GM12801 (cell line): ENCODE results near the gene DGKH.

ENCODE experiments used
- TF ChIP-seq, protein P1 (sequence below): IDR thresholded peaks from one replicate; pipeline ENCODE4 v1.5.1; 2011; ENCODE audit warnings: control low read depth; ENCODE audit not compliant: insufficient read length; ENCODE audit errors: extremely low read depth

DGKH gene

GRCh38 chr13:42260903-42261654 is 212.6 kb downstream of the DGKH start:
- TF ChIP-seq, protein P1, sequence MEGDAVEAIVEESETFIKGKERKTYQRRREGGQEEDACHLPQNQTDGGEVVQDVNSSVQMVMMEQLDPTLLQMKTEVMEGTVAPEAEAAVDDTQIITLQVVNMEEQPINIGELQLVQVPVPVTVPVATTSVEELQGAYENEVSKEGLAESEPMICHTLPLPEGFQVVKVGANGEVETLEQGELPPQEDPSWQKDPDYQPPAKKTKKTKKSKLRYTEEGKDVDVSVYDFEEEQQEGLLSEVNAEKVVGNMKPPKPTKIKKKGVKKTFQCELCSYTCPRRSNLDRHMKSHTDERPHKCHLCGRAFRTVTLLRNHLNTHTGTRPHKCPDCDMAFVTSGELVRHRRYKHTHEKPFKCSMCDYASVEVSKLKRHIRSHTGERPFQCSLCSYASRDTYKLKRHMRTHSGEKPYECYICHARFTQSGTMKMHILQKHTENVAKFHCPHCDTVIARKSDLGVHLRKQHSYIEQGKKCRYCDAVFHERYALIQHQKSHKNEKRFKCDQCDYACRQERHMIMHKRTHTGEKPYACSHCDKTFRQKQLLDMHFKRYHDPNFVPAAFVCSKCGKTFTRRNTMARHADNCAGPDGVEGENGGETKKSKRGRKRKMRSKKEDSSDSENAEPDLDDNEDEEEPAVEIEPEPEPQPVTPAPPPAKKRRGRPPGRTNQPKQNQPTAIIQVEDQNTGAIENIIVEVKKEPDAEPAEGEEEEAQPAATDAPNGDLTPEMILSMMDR, result no peak

- TF ChIP-seq, protein P1, result no peak
These were observed 218.0 kb downstream of the DGKH start for GRCh38 chr13:42266473-42266872.

DNA sequence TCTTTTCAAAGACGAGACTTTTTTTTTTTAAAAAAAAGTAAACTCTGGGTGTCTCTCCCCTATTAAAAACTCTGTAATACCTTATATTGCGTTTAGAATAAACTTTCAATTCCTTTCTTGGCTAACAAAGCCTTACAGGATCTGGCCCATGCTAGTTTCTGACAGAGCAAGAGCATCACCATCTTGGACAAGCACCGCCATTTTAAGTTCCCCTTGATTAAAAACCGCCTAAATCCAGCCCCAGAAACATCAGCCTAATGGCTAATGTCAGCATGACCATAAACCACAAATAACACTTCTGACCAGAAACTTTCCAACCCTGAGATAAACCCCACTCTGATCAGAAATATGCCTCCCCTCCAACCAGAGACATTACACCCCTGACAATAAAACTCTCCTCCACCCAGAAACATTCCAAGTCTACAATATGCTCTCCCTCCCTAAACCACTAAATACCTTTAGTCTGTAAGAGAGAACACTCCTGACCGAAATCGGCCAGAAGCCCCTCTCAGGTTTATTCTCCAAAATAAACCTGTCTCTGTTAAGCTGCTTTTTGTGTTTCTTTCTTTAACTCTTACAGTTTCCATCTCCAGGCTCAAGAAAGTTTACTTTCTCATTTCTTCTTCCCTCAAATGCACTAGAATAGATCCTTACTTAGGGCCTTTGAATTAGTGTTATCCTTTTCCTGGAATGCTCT is 221.9 kb downstream of the DGKH start:
- TF ChIP-seq, protein P1, result no peak

GRCh38 chr13:42270857-42271215 is 222.4 kb downstream of the DGKH start:
- TF ChIP-seq, protein P1, result no peak

DNA sequence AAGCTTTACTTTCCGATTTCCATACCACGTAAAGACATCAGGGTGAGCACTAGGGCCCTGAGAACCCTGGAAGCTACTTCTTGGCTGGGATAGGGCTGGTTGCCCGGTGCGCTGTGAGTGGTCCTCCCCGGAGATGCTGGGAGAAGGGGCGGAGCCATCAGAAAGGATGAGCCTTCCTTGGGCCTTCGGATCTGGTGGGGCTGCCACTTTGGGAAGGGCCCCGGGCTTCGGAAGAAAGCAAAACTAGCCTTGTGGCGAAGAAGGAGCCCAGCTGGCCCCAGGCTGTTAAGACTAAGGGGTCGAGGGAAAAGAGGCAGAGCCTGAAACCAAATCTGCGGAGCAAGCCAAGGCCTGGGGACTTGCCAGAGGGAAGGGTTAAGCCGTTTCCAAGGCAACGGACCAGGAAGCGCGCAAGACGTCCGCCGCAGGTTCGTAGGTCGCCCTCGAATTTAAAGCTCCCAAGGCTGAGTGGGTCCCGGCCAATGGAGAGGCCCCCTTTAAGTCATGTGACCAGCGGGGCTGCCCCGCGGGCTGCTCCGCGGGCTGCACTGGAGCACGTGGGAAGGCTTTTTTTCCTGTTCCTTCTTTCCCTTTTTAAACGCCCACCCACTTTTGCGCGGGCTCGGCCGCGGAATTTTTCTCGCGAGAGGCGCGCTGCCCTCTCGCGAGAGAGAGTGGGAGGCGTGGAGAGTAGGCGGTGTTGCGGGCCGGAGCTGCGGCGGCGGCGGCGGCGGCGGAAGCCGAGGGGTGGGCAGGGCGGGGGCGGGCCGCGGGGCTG is 223.1 kb downstream of the DGKH start:
- TF ChIP-seq, protein P1, result no peak

DNA sequence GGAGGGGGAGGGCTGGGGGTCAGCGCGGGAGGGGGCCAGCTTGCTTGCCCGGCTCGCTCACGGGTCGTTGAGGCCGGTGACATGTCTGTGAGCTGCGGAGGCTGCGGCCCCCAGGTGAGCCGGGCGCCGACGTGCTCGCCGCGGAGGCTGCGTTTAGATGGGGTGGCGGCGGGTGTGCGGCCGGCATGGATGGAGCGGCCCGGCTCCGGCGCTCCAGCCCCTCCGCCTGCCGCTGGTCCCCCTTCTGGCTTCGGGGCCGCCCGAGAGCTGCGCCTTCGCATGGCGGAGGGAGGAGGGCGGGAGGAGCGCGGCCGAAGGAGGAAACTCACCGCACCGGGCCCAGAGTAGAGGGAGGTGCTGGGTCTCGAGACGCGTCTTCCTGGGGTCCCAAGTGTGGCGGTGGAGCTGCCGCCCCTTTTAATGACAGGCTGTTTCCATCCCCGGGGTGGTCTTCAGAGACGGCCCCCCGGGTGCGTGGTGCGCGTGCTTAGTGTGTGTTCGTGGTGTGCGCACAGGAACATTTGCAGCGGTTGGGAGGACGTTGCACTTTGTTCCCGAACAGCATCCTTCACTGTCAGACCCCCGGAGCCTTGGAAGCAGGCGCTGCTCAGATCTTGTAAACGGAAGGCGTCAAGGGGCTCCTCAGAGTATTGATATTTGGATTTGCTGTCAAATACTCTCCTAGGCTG is 223.8 kb downstream of the DGKH start, which contains the start of gene AKAP11:
Gene AKAP11, plus strand, starts transcription at position 38 of the 689 bp plus-strand sequence. CDS start 14,197 bp downstream, outside the sequence.
- TF ChIP-seq, protein P1, result no peak

GRCh38 chr13:42272804-42273175 is 224.3 kb downstream of the DGKH start:
- TF ChIP-seq, protein P1, result no peak
